A549 (cell line): ENCODE measurements around the gene FBXL13.

Source experiments
- CEBPB ChIP-seq, 2 experiments: fragments of >200 bp in 1 of 2; sonication (Bioruptor Twin) in 1 of 2; formaldehyde crosslinking in 1 of 2; IDR thresholded peaks; 2 replicates each; pipeline ENCODE4 v1.6.1; 2012 to 2016
- EP300 ChIP-seq, 2 experiments: fragments of >200 bp; sonication (Bioruptor Twin); formaldehyde crosslinking; IDR thresholded peaks; 2 replicates in 1 of 2; 3 replicates in 1 of 2; pipeline ENCODE4 v1.6.1; 2016 to 2017
- NR3C1 ChIP-seq: fragments of >200 bp; sonication (Bioruptor Twin); formaldehyde crosslinking; IDR thresholded peaks from 3 replicates; pipeline ENCODE4 v1.6.1; 2017
- POLR2A ChIP-seq: IDR thresholded peaks from 2 replicates; pipeline ENCODE4 v1.6.1; 2012; ENCODE audit warnings: mild to moderate bottlenecking, low read length
- RCOR1 ChIP-seq: fragments of 150-350 bp; IDR thresholded peaks from 2 replicates; pipeline ENCODE4 v1.6.1; 2014; ENCODE audit warnings: antibody characterized with exemption, low read length, low read depth
- RFX5 ChIP-seq: fragments of 450-650 bp; IDR thresholded peaks from 2 replicates; pipeline ENCODE4 v1.7.1; 2014; ENCODE audit warnings: antibody characterized with exemption, mild to moderate bottlenecking, moderate library complexity
- ZSCAN20 ChIP-seq: fragments of 250-450 bp; sonication (Bioruptor Pico); IDR thresholded peaks from 2 replicates; pipeline ENCODE4 v1.8.0; 2022; ENCODE audit warnings: mild to moderate bottlenecking, moderate library complexity
- TF ChIP-seq, protein P1 (sequence below): fragments of >200 bp; sonication (Bioruptor Twin); formaldehyde crosslinking; IDR thresholded peaks from 3 replicates; pipeline ENCODE4 v1.5.1; 2016

DNA sequence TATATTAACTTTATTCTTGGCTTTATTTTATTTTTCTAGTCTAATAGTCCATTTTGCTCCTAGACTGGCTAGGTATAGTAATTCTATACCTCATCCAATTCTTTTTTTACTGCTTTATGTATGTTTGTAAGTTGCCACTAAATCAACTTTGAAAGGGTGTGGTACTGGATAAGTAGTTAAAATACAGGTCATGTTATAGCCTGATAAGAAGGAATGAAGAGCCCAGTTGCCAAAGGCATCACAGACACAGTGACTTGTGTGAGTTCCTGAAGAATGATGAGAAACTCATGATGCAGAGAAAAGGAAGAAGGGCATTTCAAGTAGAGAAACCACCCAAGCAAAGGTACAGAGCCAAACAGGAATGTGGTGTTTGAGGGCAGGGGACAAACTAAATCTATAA lies 47.0 kb upstream of the FBXL13 start:
- TF ChIP-seq CEBPB (IDR thresholded peaks at IDR 0.05) (no peak), RCOR1 (no peak), POLR2A (no peak), RFX5 (no peak), NR3C1 (no peak), EP300 (IDR thresholded peaks at IDR 0.05) (no peak), ZSCAN20 (CRISPR knock-in tag) (no peak)
- TF ChIP-seq, protein P1, sequence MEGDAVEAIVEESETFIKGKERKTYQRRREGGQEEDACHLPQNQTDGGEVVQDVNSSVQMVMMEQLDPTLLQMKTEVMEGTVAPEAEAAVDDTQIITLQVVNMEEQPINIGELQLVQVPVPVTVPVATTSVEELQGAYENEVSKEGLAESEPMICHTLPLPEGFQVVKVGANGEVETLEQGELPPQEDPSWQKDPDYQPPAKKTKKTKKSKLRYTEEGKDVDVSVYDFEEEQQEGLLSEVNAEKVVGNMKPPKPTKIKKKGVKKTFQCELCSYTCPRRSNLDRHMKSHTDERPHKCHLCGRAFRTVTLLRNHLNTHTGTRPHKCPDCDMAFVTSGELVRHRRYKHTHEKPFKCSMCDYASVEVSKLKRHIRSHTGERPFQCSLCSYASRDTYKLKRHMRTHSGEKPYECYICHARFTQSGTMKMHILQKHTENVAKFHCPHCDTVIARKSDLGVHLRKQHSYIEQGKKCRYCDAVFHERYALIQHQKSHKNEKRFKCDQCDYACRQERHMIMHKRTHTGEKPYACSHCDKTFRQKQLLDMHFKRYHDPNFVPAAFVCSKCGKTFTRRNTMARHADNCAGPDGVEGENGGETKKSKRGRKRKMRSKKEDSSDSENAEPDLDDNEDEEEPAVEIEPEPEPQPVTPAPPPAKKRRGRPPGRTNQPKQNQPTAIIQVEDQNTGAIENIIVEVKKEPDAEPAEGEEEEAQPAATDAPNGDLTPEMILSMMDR, result no peak
